Neutrophil (primary cell): ENCODE results near the gene FUOM.

ENCODE experiments used
- H3K27ac ChIP-seq: fragments of 200-600 bp; sonication (generic); 2 replicates; pipeline ENCODE4 v1.5.1; 2016; ENCODE audit warnings: mild to moderate bottlenecking, moderate library complexity
- H3K27me3 ChIP-seq: fragments of 200-600 bp; sonication (generic); 2 replicates; pipeline ENCODE4 v1.6.0; 2016; ENCODE audit warnings: mild to moderate bottlenecking
- H3K36me3 ChIP-seq: fragments of 200-600 bp; sonication (generic); 2 replicates; pipeline ENCODE4 v1.5.1; 2017
- H3K4me1 ChIP-seq, 2 experiments: fragments of 200-600 bp in 1 of 2; sonication (generic) in 1 of 2; 1 replicate in 1 of 2; 2 replicates in 1 of 2; pipeline versions ENCODE4 v1.5.1 to v1.6.1; 2013 to 2016; ENCODE audit warnings: low read depth in 1 of 2, low read length in 1 of 2, mild to moderate bottlenecking in 1 of 2, moderate library complexity in 1 of 2; ENCODE audit not compliant: control insufficient read depth in 1 of 2, insufficient read depth in 1 of 2
- H3K4me3 ChIP-seq, 2 experiments: fragments of 200-600 bp in 1 of 2; sonication (generic) in 1 of 2; 1 replicate in 1 of 2; 2 replicates in 1 of 2; pipeline ENCODE4 v1.5.1; 2013 to 2016; ENCODE audit warnings: low read depth in 1 of 2, low read length in 1 of 2, mild to moderate bottlenecking in 1 of 2, moderate library complexity in 1 of 2
- H3K9me3 ChIP-seq: fragments of 200-600 bp; sonication (generic); 2 replicates; pipeline ENCODE4 v1.5.1; 2016
- CTCF ChIP-seq: fragments of 200-600 bp; sonication (generic); IDR thresholded peaks from 2 replicates; pipeline ENCODE4 v1.5.1; 2016; ENCODE audit warnings: antibody characterized with exemption

Gene FUOM

DNA sequence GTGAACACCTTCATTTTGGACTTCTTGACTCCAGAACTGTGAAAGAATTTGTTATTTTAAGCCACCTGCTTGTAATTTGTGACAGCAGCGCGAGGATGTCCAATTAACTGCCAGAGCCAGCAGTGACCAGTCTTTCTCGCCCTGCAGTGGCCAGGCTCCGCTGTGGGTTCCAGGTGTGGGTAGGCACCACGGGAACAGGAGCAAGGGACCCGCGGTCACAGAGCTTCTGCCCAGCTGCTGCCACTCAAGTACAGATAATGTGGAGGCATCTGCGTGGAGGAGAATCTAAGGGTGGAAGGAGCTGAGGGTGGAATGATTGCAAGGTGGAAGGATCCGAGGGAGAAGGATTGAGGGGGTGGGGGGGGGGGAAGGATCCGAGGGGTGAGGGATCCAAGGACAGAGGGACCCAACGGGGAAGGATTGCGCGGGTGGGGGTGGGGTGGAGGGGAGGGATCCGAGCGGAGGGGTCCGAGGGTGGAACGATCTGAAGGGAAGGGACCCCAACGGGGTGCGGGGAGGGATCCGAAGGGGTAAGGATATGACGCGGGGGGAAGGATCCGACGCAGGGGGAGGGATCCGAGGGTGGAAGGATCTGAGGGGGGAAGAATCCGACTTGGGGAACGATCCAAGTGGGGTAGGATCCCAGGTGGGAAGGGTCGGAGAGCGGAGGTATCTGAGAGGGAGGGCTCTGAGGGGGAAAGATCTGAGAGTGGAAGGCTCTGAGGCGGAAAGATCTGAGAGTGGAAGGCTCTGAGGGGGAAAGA lies 24.7 kb downstream of the FUOM start:
- H3K4me3 ChIP-seq = no peak overlapping the region
- no peaks in the 10 kb centered on the region for H3K36me3 ChIP-seq
- no peaks in the 10 kb centered on the region for H3K9me3 ChIP-seq
- peaks cover 90% of the 10 kb centered on the region for H3K27me3 ChIP-seq
- no peak for TF ChIP-seq CTCF
- H3K4me1 ChIP-seq = peaks cover 0 to 18% of the 10 kb centered on the region in 2 experiments
- H3K27ac ChIP-seq = no peak overlapping the region

DNA sequence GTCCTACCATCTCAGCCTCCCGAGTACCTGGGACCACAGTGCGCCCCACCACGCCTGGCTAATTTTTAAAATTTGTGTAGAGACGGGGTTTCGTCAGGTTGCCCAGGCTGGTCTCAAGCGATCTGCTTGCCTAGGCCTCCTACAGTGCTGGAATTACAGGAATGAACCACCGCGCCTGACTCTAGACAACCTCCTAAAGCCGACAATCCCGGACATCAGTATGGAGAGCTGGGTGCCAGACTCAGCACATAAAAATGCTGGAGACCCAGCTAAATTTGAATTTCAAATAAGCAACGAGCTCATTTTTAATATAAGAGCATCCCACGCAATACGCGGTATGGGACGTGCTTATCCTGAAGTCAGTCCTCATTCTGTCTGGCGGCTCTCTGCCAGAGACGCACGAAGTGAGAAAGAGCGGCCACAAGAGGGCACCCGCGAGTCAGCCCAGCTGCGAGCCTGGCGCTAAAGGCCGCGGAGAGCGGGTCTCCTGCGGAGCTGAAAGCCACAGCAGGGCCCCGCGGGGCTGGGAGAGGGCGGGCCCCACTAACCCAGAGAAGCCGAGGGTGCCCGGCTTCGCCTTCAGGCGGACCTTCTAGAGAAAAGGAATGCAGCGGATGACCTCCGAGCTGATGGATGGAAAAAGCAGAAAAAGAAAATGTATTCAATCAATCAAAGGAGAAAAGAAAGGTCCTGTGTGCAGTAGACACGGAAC lies 28.2 kb downstream of the FUOM start:
- Histone ChIP-seq H3K4me1 (peaks cover 0 to 9% of the 10 kb centered on the region in 2 experiments), H3K27ac (no peak overlapping the region), H3K4me3 (no peak overlapping the region), H3K9me3 (no peaks in the 10 kb centered on the region), H3K27me3 (peaks cover 90% of the 10 kb centered on the region), H3K36me3 (no peaks in the 10 kb centered on the region)
- TF ChIP-seq CTCF = peak; percentile 73

DNA sequence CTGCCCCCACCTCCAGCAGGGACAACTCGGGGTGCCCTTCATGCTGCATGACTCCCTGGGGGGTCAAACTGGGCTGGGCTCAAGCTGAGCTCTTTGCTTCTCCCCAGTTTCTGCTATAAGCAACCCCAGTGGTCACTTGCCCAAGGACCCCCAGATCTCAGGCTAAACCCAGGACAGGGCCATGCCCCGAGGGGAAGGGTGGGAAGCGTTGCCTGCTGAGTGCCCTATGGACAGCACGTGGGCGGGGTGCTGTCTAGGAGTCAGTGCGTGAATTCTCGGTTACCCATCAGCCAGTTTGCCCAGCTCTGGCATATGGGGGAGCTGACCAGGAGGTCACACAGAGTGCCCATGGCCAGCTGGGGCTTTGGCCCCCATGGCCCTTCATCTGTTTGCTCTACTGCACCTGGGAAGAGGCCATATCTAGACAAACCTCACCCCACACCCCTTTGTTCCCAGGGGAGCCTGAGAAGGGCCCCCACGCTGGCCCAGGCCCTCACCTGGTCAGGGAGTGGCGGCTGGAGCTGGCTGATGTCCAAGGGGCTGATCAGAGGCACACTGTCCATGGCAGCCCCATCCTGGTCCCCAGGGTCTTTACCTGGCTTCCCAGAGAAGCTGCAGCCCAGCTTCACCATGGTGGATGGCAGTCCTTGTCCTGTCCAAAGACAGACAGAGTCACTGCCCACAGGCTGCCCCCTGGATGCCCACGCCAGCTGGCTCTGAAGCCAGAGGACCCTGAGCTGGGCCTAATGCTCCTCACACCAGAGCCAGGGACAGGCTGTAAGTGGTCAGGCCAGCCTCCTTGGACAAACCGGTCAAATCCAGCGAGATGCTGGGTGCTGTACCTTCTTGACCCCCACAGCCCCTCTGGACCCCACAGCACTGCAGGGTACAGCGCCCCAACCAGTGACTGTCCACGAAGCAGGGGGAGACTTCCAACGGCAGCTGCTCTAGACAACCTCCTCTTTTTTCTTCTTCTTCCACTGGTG lies 29.2 kb downstream of the FUOM start:
- Histone ChIP-seq H3K4me3 (no peak overlapping the region), H3K27me3 (peaks cover 96% of the 10 kb centered on the region), H3K4me1 (peaks cover 0 to 9% of the 10 kb centered on the region in 2 experiments), H3K36me3 (no peaks in the 10 kb centered on the region), H3K9me3 (no peaks in the 10 kb centered on the region), H3K27ac (no peak overlapping the region)
- no peak for TF ChIP-seq CTCF

DNA sequence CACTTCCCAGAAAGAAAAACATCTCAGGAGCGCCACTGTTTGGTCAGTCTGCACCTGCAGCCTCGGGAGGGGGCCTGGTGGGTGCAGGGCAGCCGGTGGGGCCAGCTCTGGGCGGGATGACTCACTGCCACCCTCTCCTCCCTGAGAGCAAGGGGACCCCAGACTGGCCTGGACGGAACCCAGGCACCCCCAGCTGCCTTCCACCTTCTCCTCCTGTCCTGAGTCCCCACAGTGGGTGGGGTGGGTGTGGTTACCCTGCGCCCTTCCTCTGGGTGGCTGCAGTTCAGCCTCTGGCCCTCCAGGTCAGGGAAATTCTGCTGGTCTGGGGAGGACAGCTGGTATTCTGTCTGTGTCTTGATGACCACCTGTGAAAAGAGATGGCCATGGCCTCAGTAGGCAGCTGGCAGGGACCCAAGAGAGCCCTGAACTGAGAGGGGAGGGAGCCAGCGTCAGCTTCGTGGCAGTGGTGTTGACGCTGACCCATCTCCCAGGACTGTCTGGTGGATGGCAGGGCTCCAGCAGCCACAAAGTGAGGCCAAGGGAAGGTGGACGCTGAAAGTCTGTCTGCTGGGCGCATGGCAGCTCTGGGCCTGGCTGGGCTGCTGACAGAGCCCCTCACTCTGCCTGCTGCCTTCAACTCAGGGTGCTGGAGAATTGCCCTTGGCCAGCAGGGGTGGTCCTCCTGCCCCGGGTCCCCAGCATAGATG lies 30.0 kb downstream of the FUOM start:
- H3K36me3 ChIP-seq = no peaks in the 10 kb centered on the region
- H3K9me3 ChIP-seq = no peaks in the 10 kb centered on the region
- no peak for TF ChIP-seq CTCF
- H3K27me3 ChIP-seq = peaks cover 97% of the 10 kb centered on the region
- peaks cover 0 to 9% of the 10 kb centered on the region in 2 experiments for H3K4me1 ChIP-seq
- H3K27ac ChIP-seq = no peak overlapping the region
- no peak overlapping the region for H3K4me3 ChIP-seq
